Uterus (tissue), 2 donors: Measurements from ENCODE around the gene MAP7D1.

Experiments
- CTCF ChIP-seq, 4 experiments: fragments of 200-600 bp in 2 of 4; fragments of 450-650 bp in 2 of 4; sonication (generic) in 2 of 4; IDR thresholded peaks; one replicate each; pipeline ENCODE4 v1.5.1; 2016 to 2019; ENCODE audit warnings: antibody characterized with exemption in 4 of 4, mild to moderate bottlenecking in 2 of 4, moderate library complexity in 1 of 4
- POLR2A ChIP-seq, 2 donors: fragments of 450-650 bp; IDR thresholded peaks; one replicate each; pipeline ENCODE4 v1.6.1; 2016; ENCODE audit warnings: antibody characterized with exemption in 2 of 2, mild to moderate bottlenecking in 1 of 2, moderate library complexity in 1 of 2

- TF ChIP-seq POLR2A (IDR thresholded peaks at IDR 0.05) (no peak), CTCF (IDR thresholded peaks at IDR 0.05) (no peak)
Measured at GRCh38 chr1:36211307-36211706, 55.3 kb downstream of the MAP7D1 start.
